LHCN-M2 (cell line): ENCODE data around the gene LTBP2. TPM values are rescaled to one million over a fixed set of nuclear protein-coding genes. Genes with fewer than 3 reads are reported as not detected.
A peak's percentile ranks its signal among the peaks of the same experiment; 100 is the strongest.

ENCODE experiments used
- DNase-seq: peaks from one replicate; pipeline ENCODE4 v3.0.0-alpha.2; 2012; ENCODE audit warnings: low read depth
- total RNA-seq: library from RNA; depleted of rRNA; stranded (reverse); fragments of >200 nt; gene quantifications from 2 replicates; pipeline ENCODE4 v1.2.3, GENCODE V29; 2014

Gene LTBP2
- total RNA-seq, 1 experiment from 2014 or later, result 151 TPM

GRCh38 chr14:74638966-74639365 lies 26.9 kb upstream of the LTBP2 start:
- DNase-seq, result peak; percentile 47

- DNase-seq, result no peak
Measured at GRCh38 chr14:74638066-74638465, 26.0 kb upstream of the LTBP2 start.

- no peak for DNase-seq
Measured at GRCh38 chr14:74637178-74637550, 25.1 kb upstream of the LTBP2 start.

- DNase-seq, result no peak
Measured at GRCh38 chr14:74636424-74637177, 24.6 kb upstream of the LTBP2 start.

- no peak for DNase-seq
Measured at GRCh38 chr14:74635847-74636246, 23.8 kb upstream of the LTBP2 start.

GRCh38 chr14:74634964-74635363 lies 22.9 kb upstream of the LTBP2 start:
- DNase-seq, result peak; percentile 50

GRCh38 chr14:74634481-74634880 lies 22.4 kb upstream of the LTBP2 start:
- DNase-seq, result peak; percentile 45

- no peak for DNase-seq
Measured at GRCh38 chr14:74630881-74631690, 19.0 kb upstream of the LTBP2 start.

- no peak for DNase-seq
Measured at GRCh38 chr14:74628418-74628817, 16.4 kb upstream of the LTBP2 start.

GRCh38 chr14:74627076-74627475 lies 15.0 kb upstream of the LTBP2 start:
- DNase-seq, result no peak

- no peak for DNase-seq
Measured at GRCh38 chr14:74622257-74622656, 10.2 kb upstream of the LTBP2 start.

- DNase-seq, result no peak
Measured at GRCh38 chr14:74621556-74621955, 9.5 kb upstream of the LTBP2 start.

- no peak for DNase-seq
Measured at GRCh38 chr14:74620923-74621322, 8.9 kb upstream of the LTBP2 start.

- peak; percentile 99 for DNase-seq
Measured at GRCh38 chr14:74620497-74620921, 8.5 kb upstream of the LTBP2 start.

GRCh38 chr14:74619672-74620131 lies 7.7 kb upstream of the LTBP2 start:
- DNase-seq, result peak; percentile 100

- peak; percentile 100 for DNase-seq
Measured at GRCh38 chr14:74618078-74618952, 6.3 kb upstream of the LTBP2 start.

GRCh38 chr14:74616996-74617700 lies 5.1 kb upstream of the LTBP2 start:
- DNase-seq, result no peak

- peak; percentile 92 for DNase-seq
Measured at GRCh38 chr14:74616507-74616906, 4.5 kb upstream of the LTBP2 start.

GRCh38 chr14:74615735-74616134 lies 3.7 kb upstream of the LTBP2 start:
- DNase-seq, result no peak

GRCh38 chr14:74614508-74615495 lies 2.8 kb upstream of the LTBP2 start:
- DNase-seq, result peak; percentile 65
